Thoracic aorta (tissue), 2 donors: ENCODE data around the gene PDIA4. TPM values are rescaled to one million over a fixed set of nuclear protein-coding genes. Genes with fewer than 3 reads are reported as not detected.
"Not testable (repeated sequence)": the region's sequence is repeated elsewhere in the genome, so short reads cannot be mapped to it uniquely, and the experiment has no call there.

ENCODE experiments used
- ATAC-seq: fragments of 150-250 bp; one replicate; pipeline ENCODE4 v1.8.0; 2017; ENCODE audit warnings: low read depth; ENCODE audit not compliant: insufficient number of reproducible peaks, low FRiP score
- DNase-seq: peaks from one replicate; pipeline ENCODE4 v3.0.0-alpha.2; 2020; ENCODE audit warnings: low spot score
- H3K27ac ChIP-seq, 2 donors: fragments of 200-600 bp; sonication (generic); 1 replicate in 1 of 2; 2 replicates in 1 of 2; pipeline ENCODE4 v1.5.1; 2016; ENCODE audit warnings: mild to moderate bottlenecking in 2 of 2, moderate library complexity in 2 of 2
- H3K27me3 ChIP-seq: fragments of 200-600 bp; sonication (generic); replicated peaks from 2 replicates; pipeline ENCODE4 v1.6.0; 2016; ENCODE audit warnings: mild to moderate bottlenecking; ENCODE audit not compliant: insufficient read depth
- H3K36me3 ChIP-seq: fragments of 200-600 bp; sonication (generic); one replicate; pipeline ENCODE4 v1.5.1; 2016
- H3K4me1 ChIP-seq, 2 donors: fragments of 200-600 bp; sonication (generic); 1 replicate in 1 of 2; 2 replicates in 1 of 2; pipeline versions ENCODE4 v1.5.1 to v1.6.0; 2016; ENCODE audit warnings: low read depth in 2 of 2, mild to moderate bottlenecking in 1 of 2; ENCODE audit not compliant: control insufficient read depth in 1 of 2
- H3K4me3 ChIP-seq: fragments of 200-600 bp; sonication (generic); 2 replicates; pipeline ENCODE4 v1.5.1; 2016; ENCODE audit warnings: mild to moderate bottlenecking
- H3K9me3 ChIP-seq: fragments of 200-600 bp; sonication (generic); 2 replicates; pipeline ENCODE4 v1.5.1; 2016
- total RNA-seq, 2 donors: library from RNA; depleted of rRNA; stranded (reverse); fragments of >200 nt; gene quantifications; one replicate each; pipeline versions ENCODE4 v1.1.0 to v1.2.3, GENCODE V29; 2016
- TF ChIP-seq, protein P1 (sequence below): fragments of 200-600 bp; sonication (generic); IDR thresholded peaks from one replicate; pipeline ENCODE4 v1.5.1; 2019; ENCODE audit warnings: antibody characterized with exemption

The PDIA4 gene
- total RNA-seq, 2 donors from 2014 or later, result 81.8 to 87.3 TPM

DNA sequence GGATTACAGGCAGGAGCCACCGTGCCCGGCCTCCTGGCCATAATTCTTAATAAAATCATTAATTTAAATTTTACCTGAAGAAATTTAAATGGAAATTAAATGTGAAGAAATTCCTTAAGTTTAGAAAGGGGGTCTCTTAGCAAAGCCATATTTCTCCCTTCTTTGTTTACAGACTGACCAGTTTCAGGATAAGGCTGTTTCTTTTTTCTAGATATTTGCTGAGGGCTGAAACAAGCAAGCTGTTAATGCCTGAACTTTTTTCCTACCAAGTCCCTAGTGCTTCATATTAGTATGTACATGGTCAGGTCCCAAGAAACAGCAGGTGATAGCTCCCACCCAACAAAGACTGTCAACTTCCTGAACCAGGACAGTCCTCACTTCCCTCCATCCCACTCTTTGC is 18.1 kb upstream of the PDIA4 start:
- no peaks in the 10 kb centered on the region for H3K27me3 ChIP-seq
- ATAC-seq (no peak), DNase-seq (no peak)
- H3K4me3 ChIP-seq, result no peak overlapping the region
- H3K4me1 ChIP-seq, result no peaks in the 10 kb centered on the region
- no peak overlapping the region for H3K27ac ChIP-seq
- TF ChIP-seq, protein P1, sequence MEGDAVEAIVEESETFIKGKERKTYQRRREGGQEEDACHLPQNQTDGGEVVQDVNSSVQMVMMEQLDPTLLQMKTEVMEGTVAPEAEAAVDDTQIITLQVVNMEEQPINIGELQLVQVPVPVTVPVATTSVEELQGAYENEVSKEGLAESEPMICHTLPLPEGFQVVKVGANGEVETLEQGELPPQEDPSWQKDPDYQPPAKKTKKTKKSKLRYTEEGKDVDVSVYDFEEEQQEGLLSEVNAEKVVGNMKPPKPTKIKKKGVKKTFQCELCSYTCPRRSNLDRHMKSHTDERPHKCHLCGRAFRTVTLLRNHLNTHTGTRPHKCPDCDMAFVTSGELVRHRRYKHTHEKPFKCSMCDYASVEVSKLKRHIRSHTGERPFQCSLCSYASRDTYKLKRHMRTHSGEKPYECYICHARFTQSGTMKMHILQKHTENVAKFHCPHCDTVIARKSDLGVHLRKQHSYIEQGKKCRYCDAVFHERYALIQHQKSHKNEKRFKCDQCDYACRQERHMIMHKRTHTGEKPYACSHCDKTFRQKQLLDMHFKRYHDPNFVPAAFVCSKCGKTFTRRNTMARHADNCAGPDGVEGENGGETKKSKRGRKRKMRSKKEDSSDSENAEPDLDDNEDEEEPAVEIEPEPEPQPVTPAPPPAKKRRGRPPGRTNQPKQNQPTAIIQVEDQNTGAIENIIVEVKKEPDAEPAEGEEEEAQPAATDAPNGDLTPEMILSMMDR, result no peak
- no peaks in the 10 kb centered on the region for H3K9me3 ChIP-seq
- H3K36me3 ChIP-seq, result no peaks in the 10 kb centered on the region

- H3K4me1 ChIP-seq, result no peaks in the 10 kb centered on the region
- no peak overlapping the region for H3K4me3 ChIP-seq
- no peak for ATAC-seq
These were observed 15.6 kb upstream of the PDIA4 start for GRCh38 chr7:149043936-149044335.

GRCh38 chr7:149041350-149041749 is 13.0 kb upstream of the PDIA4 start:
- no peaks in the 10 kb centered on the region for H3K36me3 ChIP-seq
- no peaks in the 10 kb centered on the region for H3K27me3 ChIP-seq
- DNase-seq, result no peak
- H3K27ac ChIP-seq, result no peak overlapping the region
- TF ChIP-seq, protein P1, result no peak
- no peak for ATAC-seq
- no peaks in the 10 kb centered on the region for H3K4me1 ChIP-seq
- H3K4me3 ChIP-seq, result no peak overlapping the region
- H3K9me3 ChIP-seq, result no peaks in the 10 kb centered on the region

More at GRCh38 chr7:149043936-149044335, 15.6 kb upstream of the PDIA4 start:
- no peak overlapping the region for H3K27ac ChIP-seq
- DNase-seq, result no peak
- H3K9me3 ChIP-seq, result no peaks in the 10 kb centered on the region
- no peaks in the 10 kb centered on the region for H3K27me3 ChIP-seq
- TF ChIP-seq, protein P1, result no peak
- H3K36me3 ChIP-seq, result no peaks in the 10 kb centered on the region

- H3K9me3 ChIP-seq, H3K36me3 ChIP-seq, H3K27me3 ChIP-seq, H3K27ac ChIP-seq, H3K4me1 ChIP-seq, ATAC-seq, DNase-seq, H3K4me3 ChIP-seq: not testable (repeated sequence)
These were observed 10.3 kb upstream of the PDIA4 start for GRCh38 chr7:149038641-149039040.

DNA sequence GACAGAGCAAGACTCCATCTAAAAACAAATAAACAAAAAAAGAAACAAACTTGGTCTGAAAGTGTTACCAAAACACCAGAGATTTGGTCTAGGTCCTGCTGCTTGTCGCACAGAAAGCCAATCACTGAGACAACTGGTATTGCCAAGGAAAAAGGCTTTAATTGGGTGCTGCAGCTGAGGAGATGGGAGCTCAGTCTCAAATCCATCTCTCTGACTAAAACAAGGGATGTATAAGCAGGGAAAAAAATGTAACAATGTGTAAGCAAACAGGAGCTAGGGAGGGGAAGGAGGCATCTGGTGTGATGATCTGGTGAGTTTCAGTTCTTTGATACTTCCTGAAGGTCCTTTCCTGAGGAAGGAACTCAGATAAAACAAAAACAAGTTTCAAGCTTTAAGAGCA is 8.4 kb upstream of the PDIA4 start:
- no peaks in the 10 kb centered on the region for H3K27me3 ChIP-seq
- H3K4me3 ChIP-seq, result no peak overlapping the region
- TF ChIP-seq, protein P1, result no peak
- ATAC-seq (no peak), DNase-seq (no peak)
- H3K36me3 ChIP-seq, result no peaks in the 10 kb centered on the region
- no peaks in the 10 kb centered on the region for H3K4me1 ChIP-seq
- no peak overlapping the region for H3K27ac ChIP-seq
- H3K9me3 ChIP-seq, result no peaks in the 10 kb centered on the region

DNA sequence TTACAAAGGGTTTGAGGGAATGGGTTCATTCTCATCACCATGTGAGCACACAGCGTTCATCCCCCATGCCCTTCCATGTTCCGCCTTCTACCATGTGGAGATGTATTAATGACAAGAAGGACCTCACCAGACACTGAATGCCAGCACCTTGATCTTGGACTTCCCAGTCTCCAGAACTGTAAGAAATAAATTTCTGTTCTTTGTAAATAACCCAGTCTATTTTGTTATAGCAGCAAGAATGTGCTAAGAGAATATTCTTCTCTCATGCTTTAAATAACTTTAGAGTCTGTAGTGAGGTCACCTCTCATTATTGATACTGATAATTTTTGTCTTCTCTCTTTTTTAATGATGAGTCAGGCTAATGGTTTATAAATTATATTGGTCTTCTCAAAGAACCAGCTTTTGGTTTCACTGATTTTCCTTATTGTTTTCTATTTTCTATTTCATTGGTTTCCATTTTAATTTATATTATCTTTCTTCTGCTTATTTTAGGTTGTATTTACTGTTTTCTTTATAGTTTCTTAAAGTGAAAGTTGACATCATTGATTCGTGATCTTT is 3.1 kb upstream of the PDIA4 start:
- TF ChIP-seq, protein P1, result no peak
- DNase-seq, result no peak
- no peak for ATAC-seq
- no peak overlapping the region for H3K27ac ChIP-seq
- no peaks in the 10 kb centered on the region for H3K9me3 ChIP-seq
- no peak overlapping the region for H3K4me3 ChIP-seq
- no peaks in the 10 kb centered on the region for H3K27me3 ChIP-seq
- H3K4me1 ChIP-seq, result peaks cover 5 to 22% of the 10 kb centered on the region in 2 donors
- no peaks in the 10 kb centered on the region for H3K36me3 ChIP-seq

DNA sequence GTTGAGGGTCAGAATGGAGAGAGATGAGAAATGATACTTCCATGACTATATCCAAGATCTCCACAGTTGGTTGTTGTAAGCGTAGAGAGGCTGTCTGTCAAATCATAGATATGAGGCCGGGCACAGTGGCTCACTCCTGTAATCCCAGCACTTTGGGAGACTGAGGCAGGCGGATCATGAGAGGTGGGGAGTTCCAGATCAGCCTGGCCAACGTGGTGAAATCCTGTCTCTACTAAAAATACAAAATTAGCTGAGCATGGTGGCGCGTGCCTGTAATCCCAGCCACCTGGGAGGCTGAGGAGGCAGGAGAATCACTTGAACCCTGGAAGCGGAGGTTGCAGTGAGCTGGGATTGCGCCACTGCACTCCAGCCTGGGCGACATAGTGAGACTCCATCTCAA is 2.1 kb upstream of the PDIA4 start:
- not testable (repeated sequence) for DNase-seq, H3K9me3 ChIP-seq, H3K27me3 ChIP-seq, H3K4me3 ChIP-seq, H3K36me3 ChIP-seq, ATAC-seq, H3K27ac ChIP-seq
- peaks cover 5 to 28% of the 10 kb centered on the region in 2 donors for H3K4me1 ChIP-seq
